ENCODE measurements around the gene PBX2. TPM values are rescaled to one million over a fixed set of nuclear protein-coding genes. Genes with fewer than 3 reads are reported as not detected.
"Not testable (repeated sequence)": the region's sequence is repeated elsewhere in the genome, so short reads cannot be mapped to it uniquely, and the experiment has no call there.

The PBX2 gene
- total RNA-seq, 2 experiments from 2014 or later: 60.5 to 68.5 TPM

DNA sequence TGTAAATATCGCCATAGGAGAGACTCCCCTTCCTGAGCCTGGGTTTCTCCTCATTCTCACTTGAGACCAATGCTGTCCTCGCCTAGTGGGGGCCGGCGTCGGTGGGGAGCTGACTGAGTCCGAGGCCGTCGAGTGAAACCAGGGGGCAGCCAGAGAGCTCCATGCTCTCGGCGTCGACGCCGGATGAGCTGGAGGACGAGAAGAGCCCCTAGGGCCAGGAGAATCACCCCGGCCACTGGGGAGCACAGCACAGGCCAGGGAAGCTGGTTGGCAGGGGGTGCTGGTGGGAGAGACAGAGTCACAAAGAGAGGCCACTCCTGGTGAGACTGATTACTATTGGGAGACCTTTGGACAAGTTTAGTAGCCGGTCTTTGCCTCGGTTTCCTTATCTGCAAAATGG is 8.9 kb upstream of the PBX2 start:
- Mint-ChIP-seq H3K9me3 (ENCODE audit: insufficient read depth) (no peaks in the 10 kb centered on the region), H3K27ac (no peak overlapping the region), H3K4me1 (ENCODE audit: low read depth) (peaks cover 25% of the 10 kb centered on the region), H3K36me3 (ENCODE audit: low read depth) (peaks cover 1% of the 10 kb centered on the region), H3K4me3 (no peak overlapping the region), H3K27me3 (ENCODE audit: low read depth) (peaks cover 2% of the 10 kb centered on the region)
- ATAC-seq: no peak
- POLR2A ChIA-PET: no interaction called here
- no peak for DNase-seq
- CTCF ChIA-PET: no interaction called here

DNA sequence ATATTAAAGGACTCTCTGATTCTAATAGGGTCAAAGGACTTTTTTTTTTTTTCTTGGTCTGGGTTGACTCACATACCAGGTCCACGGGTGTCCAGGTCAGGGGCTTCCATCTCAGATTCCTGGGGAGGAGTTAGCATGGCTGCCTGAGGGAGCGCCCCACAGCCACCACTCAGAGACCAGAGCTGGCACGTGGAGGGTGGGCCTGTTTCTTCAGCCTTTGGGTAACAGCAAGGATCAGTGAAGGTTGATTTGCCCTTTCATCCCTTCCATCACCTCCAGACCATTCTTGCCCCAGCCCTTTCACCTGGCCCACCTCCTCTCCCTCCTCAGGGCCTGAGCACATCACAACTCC is 8.3 kb upstream of the PBX2 start:
- Mint-ChIP-seq H3K36me3 (ENCODE audit: low read depth) (peaks cover 1% of the 10 kb centered on the region), H3K4me3 (no peak overlapping the region), H3K27me3 (ENCODE audit: low read depth) (no peaks in the 10 kb centered on the region), H3K4me1 (ENCODE audit: low read depth) (peaks cover 30% of the 10 kb centered on the region), H3K9me3 (ENCODE audit: insufficient read depth) (no peaks in the 10 kb centered on the region), H3K27ac (no peak overlapping the region)
- POLR2A ChIA-PET: no interaction called here
- DNase-seq (no peak), ATAC-seq (no peak)
- CTCF ChIA-PET: no interaction called here

DNA sequence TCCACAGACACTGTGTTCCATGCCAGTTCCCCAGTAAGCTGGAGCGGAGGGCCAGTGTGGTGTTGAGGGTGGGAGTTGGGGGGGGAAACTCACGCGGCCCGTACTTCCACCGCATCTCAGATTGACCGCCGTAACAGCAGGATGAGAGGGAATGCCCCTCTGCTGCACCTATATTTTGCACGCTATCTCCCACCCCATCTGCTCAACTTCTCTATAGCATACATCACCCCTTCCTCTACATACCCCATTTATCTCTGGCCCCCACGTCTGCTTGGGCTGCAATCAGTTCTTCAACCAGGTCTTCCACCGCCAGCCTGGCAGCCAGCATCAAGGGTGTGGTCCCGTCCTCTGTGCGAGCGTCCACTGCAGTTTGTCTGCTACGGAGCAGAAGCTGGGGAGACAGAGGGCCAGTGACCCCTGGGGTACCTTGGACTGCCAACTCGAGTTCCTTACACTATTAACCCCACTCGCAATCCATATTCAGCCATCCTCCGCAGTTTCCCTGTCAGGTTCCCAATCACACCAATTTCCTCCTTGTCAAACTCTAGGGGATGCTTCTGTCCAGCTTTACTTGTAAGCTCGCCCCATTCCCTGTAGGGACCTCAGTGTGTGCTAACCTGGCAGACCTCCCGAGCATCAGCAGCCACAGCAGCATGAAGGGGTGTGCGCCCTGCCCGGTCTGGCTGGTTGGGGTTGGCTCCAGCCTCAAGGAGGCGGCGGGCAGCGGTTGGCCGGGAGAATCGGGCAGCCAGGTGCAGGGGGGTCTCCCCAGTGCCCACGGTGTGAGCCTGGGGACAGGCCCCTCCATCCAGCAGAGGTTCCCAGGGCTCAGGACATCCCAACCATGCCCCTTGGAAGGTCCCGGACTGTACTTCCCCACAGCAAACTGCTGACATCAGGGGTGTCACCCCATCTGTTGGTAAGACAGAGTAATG is 6.9 kb upstream of the PBX2 start:
- ChIA-PET CTCF (interaction anchor here (1.4 to 2.7 kb wide), 3 partner anchors 20 to 78 kb away, joined by 4 to 28 read pairs (median 25); partner anchors contain the start of genes AGPAT1, ATF6B and FKBPL), POLR2A (interaction anchor here (0.6 to 1.1 kb wide), 5 partner anchors 21 to 1320 kb away, joined by 3 to 5 read pairs (median 3); partner anchors contain the start of gene ATF6B)
- DNase-seq (no peak), ATAC-seq (no peak)
- Mint-ChIP-seq H3K9me3 (ENCODE audit: insufficient read depth) (no peaks in the 10 kb centered on the region), H3K27me3 (ENCODE audit: low read depth) (no peaks in the 10 kb centered on the region), H3K4me1 (ENCODE audit: low read depth) (peaks cover 33% of the 10 kb centered on the region), H3K4me3 (peak overlapping the region; percentile 97), H3K27ac (peak overlapping the region; percentile 99), H3K36me3 (ENCODE audit: low read depth) (peaks cover 6% of the 10 kb centered on the region)

- peak; percentile 4 for ATAC-seq
These were observed 6.1 kb upstream of the PBX2 start for GRCh38 chr6:32195902-32196681.

GRCh38 chr6:32195652-32195901 is 5.6 kb upstream of the PBX2 start:
- Mint-ChIP-seq H3K36me3 (ENCODE audit: low read depth) (peaks cover 18% of the 10 kb centered on the region), H3K4me3 (peak overlapping the region; percentile 97), H3K27me3 (ENCODE audit: low read depth) (no peaks in the 10 kb centered on the region), H3K27ac (peak overlapping the region; percentile 99), H3K9me3 (ENCODE audit: insufficient read depth) (no peaks in the 10 kb centered on the region), H3K4me1 (ENCODE audit: low read depth) (peaks cover 33% of the 10 kb centered on the region)
- ChIA-PET CTCF (interaction anchor here (0.8 to 2.7 kb wide), 23 partner anchors 11 to 789 kb away, joined by 3 to 28 read pairs (median 4); partner anchors contain the start of genes AGPAT1, ATF6B, DXO and FKBPL), POLR2A (interaction anchor here (1.0 to 1.5 kb wide), 7 partner anchors 18 to 650 kb away, joined by 3 to 6 read pairs (median 4); partner anchors contain the start of genes AGPAT1, C6orf47 and TAP2)
- DNase-seq (peak; percentile 100), ATAC-seq (peak; percentile 90)

More at GRCh38 chr6:32195902-32196681, 6.1 kb upstream of the PBX2 start:
- DNase-seq: peak; percentile 76
- peak overlapping the region; percentile 99 for H3K27ac Mint-ChIP-seq
- ChIA-PET POLR2A (interaction anchor here (0.6 to 1.5 kb wide), 10 partner anchors 19 to 1319 kb away, joined by 3 to 6 read pairs (median 4); partner anchors contain the start of genes AGPAT1 and TAP2), CTCF (interaction anchor here (0.8 to 2.7 kb wide), 22 partner anchors 10 to 789 kb away, joined by 3 to 28 read pairs (median 4); partner anchors contain the start of genes AGPAT1, ATF6B, DXO and FKBPL)
- H3K27me3 Mint-ChIP-seq (ENCODE audit: low read depth): no peaks in the 10 kb centered on the region
- peaks cover 15% of the 10 kb centered on the region for H3K36me3 Mint-ChIP-seq (ENCODE audit: low read depth)
- peak overlapping the region; percentile 97 for H3K4me3 Mint-ChIP-seq
- no peaks in the 10 kb centered on the region for H3K9me3 Mint-ChIP-seq (ENCODE audit: insufficient read depth)
- peaks cover 33% of the 10 kb centered on the region for H3K4me1 Mint-ChIP-seq (ENCODE audit: low read depth)

DNA sequence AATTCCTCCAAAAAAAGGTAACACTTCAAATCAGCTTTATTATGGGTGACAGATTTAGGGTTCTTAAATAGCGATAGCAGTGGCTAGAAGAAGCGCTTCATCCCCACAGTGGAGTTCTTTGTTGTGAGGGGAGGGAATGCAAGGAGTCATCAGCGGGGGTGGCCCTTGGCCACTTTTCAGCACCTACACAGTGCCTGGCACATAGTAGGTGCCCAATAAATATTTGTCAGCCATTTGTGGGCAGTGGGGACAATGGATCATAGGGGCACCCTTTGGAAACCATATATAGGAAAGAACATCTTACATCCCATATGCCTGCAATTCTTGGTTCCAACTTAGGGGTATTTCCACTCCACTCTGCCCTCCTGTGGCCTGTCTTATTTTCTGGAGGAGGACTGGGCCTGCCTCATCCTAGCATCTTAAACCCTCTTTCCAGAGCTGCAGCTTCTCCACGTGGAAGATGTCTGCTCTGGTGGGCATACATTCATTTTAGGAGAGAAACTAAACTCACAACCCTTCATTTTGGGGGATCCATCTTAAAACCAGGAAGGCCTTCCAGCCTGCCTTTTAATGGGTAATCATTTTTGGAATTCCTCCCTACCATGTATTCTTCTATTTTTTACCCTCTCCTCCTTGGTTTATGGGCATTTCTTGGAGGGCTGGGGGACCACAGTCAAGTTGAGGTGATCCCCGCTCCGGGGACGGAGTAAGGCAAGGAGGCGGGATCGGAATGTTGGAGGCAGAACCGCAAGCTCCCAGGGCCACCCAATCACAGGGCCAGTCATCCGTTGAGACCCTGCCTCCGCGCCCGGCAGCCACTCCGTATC is 5.0 kb upstream of the PBX2 start:
- peak overlapping the region; percentile 97 for H3K4me3 Mint-ChIP-seq
- peak; percentile 4 for ATAC-seq
- H3K36me3 Mint-ChIP-seq (ENCODE audit: low read depth): peaks cover 24% of the 10 kb centered on the region
- H3K27me3 Mint-ChIP-seq (ENCODE audit: low read depth): no peaks in the 10 kb centered on the region
- DNase-seq: peak; percentile 61
- ChIA-PET POLR2A (interaction anchor here (1.0 to 1.5 kb wide), 7 partner anchors 18 to 650 kb away, joined by 3 to 6 read pairs (median 4); partner anchors contain the start of genes AGPAT1, C6orf47 and TAP2), CTCF (interaction anchor here (0.6 to 2.7 kb wide), 26 partner anchors 11 to 790 kb away, joined by 3 to 28 read pairs (median 4); partner anchors contain the start of genes AGPAT1, ATF6B, DXO and FKBPL)
- peaks cover 33% of the 10 kb centered on the region for H3K4me1 Mint-ChIP-seq (ENCODE audit: low read depth)
- no peaks in the 10 kb centered on the region for H3K9me3 Mint-ChIP-seq (ENCODE audit: insufficient read depth)
- H3K27ac Mint-ChIP-seq: peak overlapping the region; percentile 92

DNA sequence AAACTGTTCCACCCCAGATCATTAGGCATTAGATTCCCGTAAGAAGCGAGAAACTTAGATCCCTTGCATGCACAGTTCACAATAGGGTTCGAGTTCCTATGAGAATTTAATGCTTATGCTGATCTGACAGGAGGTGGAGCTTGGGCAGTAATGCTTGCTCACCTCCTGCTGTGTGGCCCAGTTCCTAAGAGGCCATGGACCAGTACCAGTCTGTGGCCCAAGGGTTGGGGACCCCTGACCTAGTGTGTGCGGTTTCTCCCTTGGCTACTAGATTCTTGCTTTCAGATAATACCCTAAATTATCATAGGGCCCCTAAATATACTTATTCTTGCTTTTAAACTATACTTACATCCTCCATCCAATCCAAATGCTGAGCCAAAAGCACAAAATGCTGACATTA is 4.4 kb upstream of the PBX2 start:
- ATAC-seq: no peak
- H3K9me3 Mint-ChIP-seq (ENCODE audit: insufficient read depth): no peaks in the 10 kb centered on the region
- DNase-seq: no peak
- peak overlapping the region; percentile 99 for H3K4me3 Mint-ChIP-seq
- POLR2A ChIA-PET: interaction anchor here (1.0 to 1.3 kb wide), 2 partner anchors 65 to 534 kb away, joined by 4 to 5 read pairs; partner anchors contain the start of gene C6orf47
- H3K27ac Mint-ChIP-seq: peak overlapping the region; percentile 50
- H3K4me1 Mint-ChIP-seq (ENCODE audit: low read depth): peaks cover 33% of the 10 kb centered on the region
- no peaks in the 10 kb centered on the region for H3K27me3 Mint-ChIP-seq (ENCODE audit: low read depth)
- H3K36me3 Mint-ChIP-seq (ENCODE audit: low read depth): peaks cover 24% of the 10 kb centered on the region
- CTCF ChIA-PET: interaction anchor here (0.6 to 2.7 kb wide), 5 partner anchors 15 to 223 kb away, joined by 3 to 25 read pairs (median 3); partner anchors contain the start of genes AGPAT1 and DXO

GRCh38 chr6:32193096-32193495 is 3.1 kb upstream of the PBX2 start:
- CTCF ChIA-PET: interaction anchor here (0.6 to 1.9 kb wide), 7 partner anchors 14 to 74 kb away, joined by 3 to 7 read pairs (median 4); partner anchors contain the start of genes AGPAT1 and FKBPL
- not testable (repeated sequence) for H3K27me3 Mint-ChIP-seq (ENCODE audit: low read depth); H3K9me3 Mint-ChIP-seq (ENCODE audit: insufficient read depth); ATAC-seq; DNase-seq
- Mint-ChIP-seq H3K27ac (peak overlapping the region; percentile 97), H3K4me1 (ENCODE audit: low read depth) (peaks cover 45% of the 10 kb centered on the region), H3K4me3 (peak overlapping the region; percentile 99), H3K36me3 (ENCODE audit: low read depth) (peaks cover 37% of the 10 kb centered on the region)
- POLR2A ChIA-PET: interaction anchor here (0.6 to 6.5 kb wide), 8 partner anchors 10 to 71 kb away, joined by 3 to 45 read pairs (median 5); partner anchors contain the start of genes AGPAT1, ATF6B, FKBPL and RNF5

- no peak for ATAC-seq
- H3K36me3 Mint-ChIP-seq (ENCODE audit: low read depth): peaks cover 42% of the 10 kb centered on the region
- H3K4me1 Mint-ChIP-seq (ENCODE audit: low read depth): peaks cover 50% of the 10 kb centered on the region
- H3K9me3 Mint-ChIP-seq (ENCODE audit: insufficient read depth): no peaks in the 10 kb centered on the region
- peak within 1 kb of the TSS; percentile 99 for H3K4me3 Mint-ChIP-seq
- ChIA-PET CTCF (interaction anchor here (0.6 to 1.9 kb wide), 8 partner anchors 10 to 646 kb away, joined by 3 to 7 read pairs (median 3); partner anchors contain the start of genes AGPAT1, FKBPL and TAP2), POLR2A (interaction anchor here (0.6 to 6.5 kb wide), 10 partner anchors 10 to 71 kb away, joined by 3 to 45 read pairs (median 4); partner anchors contain the start of genes AGPAT1, ATF6B, FKBPL and RNF5)
- no peaks in the 10 kb centered on the region for H3K27me3 Mint-ChIP-seq (ENCODE audit: low read depth)
- H3K27ac Mint-ChIP-seq: peak within 1 kb of the TSS; percentile 97
- DNase-seq: peak; percentile 66
These were observed 2.6 kb upstream of the PBX2 start, which contains the start of gene GPSM3 for GRCh38 chr6:32192608-32193039. TSS of gene GPSM3 (minus strand) at chr6:32192643. CDS start at chr6:32192513, 130 bp downstream.
